Smooth muscle cell (in vitro differentiated cells): ENCODE measurements around the gene SPOCK2. TPM values are rescaled to one million over a fixed set of nuclear protein-coding genes. Genes with fewer than 3 reads are reported as not detected.

ENCODE experiments used
- DNase-seq: peaks from one replicate; lab custom pipeline; 2025; ENCODE audit not compliant: unreplicated experiment; lab: John Stamatoyannopoulos, UW
- H2AFZ ChIP-seq: fragments of 200-600 bp; sonication (generic); 2 replicates; pipeline ENCODE4 v1.6.0; 2016; ENCODE audit warnings: antibody characterized with exemption, low read depth, mild to moderate bottlenecking
- H3F3A ChIP-seq: fragments of 200-600 bp; sonication (generic); 2 replicates; pipeline ENCODE4 v1.6.0; 2017; ENCODE audit warnings: antibody characterized with exemption, low read depth
- H3K27ac ChIP-seq: fragments of 200-600 bp; sonication (generic); 2 replicates; pipeline ENCODE4 v1.5.1; 2016; ENCODE audit warnings: low read depth, mild to moderate bottlenecking
- H3K27me3 ChIP-seq: fragments of 200-600 bp; sonication (generic); 2 replicates; pipeline ENCODE4 v1.6.1; 2016; ENCODE audit warnings: low read depth, mild to moderate bottlenecking
- H3K36me3 ChIP-seq: fragments of 200-600 bp; sonication (generic); 2 replicates; pipeline ENCODE4 v1.5.1; 2016; ENCODE audit warnings: low read depth
- H3K4me1 ChIP-seq: fragments of 200-600 bp; sonication (generic); 2 replicates; pipeline ENCODE4 v1.5.1; 2016; ENCODE audit warnings: low read depth
- H3K4me2 ChIP-seq: fragments of 200-600 bp; sonication (generic); 2 replicates; pipeline ENCODE4 v1.6.0; 2016; ENCODE audit warnings: mild to moderate bottlenecking
- H3K4me3 ChIP-seq: fragments of 200-600 bp; sonication (generic); 2 replicates; pipeline ENCODE4 v1.5.1; 2016; ENCODE audit warnings: mild to moderate bottlenecking
- H3K79me2 ChIP-seq: fragments of 200-600 bp; sonication (generic); 2 replicates; pipeline ENCODE4 v1.6.0; 2016; ENCODE audit warnings: low read depth, mild to moderate bottlenecking
- H3K9ac ChIP-seq: fragments of 200-600 bp; sonication (generic); 2 replicates; pipeline ENCODE4 v1.6.0; 2016; ENCODE audit warnings: low read depth
- H3K9me3 ChIP-seq: fragments of 200-600 bp; sonication (generic); replicated peaks from 2 replicates; pipeline ENCODE4 v1.5.1; 2016; ENCODE audit warnings: low read depth
- H4K20me1 ChIP-seq: fragments of 200-600 bp; sonication (generic); 2 replicates; pipeline ENCODE4 v1.6.0; 2016; ENCODE audit warnings: low read depth
- CTCF ChIP-seq: fragments of 200-600 bp; sonication (generic); IDR thresholded peaks from 2 replicates; pipeline ENCODE4 v1.5.1; 2017; ENCODE audit warnings: borderline replicate concordance, mild to moderate bottlenecking, antibody characterized with exemption; ENCODE audit not compliant: insufficient read depth, poor library complexity, severe bottlenecking
- WGBS: methylation state at CpG from one replicate; pipeline ENCODE4 v1.1.7; 2016; ENCODE audit warnings: low lambda C conversion rate; 5-methylcytosine and 5-hydroxymethylcytosine counted together
- polyA plus RNA-seq: library from polyadenylated mRNA; unstranded; fragments of >200 nt; fragmentation: Nextera tagmentation; extraction: Ambion mirVana; gene quantifications from 2 replicates; pipeline ENCODE4 v1.2.1, GENCODE V29; 2016
- total RNA-seq: library from RNA; depleted of rRNA; stranded (reverse); fragments of >200 nt; gene quantifications from 2 replicates; pipeline ENCODE4 v1.2.3, GENCODE V29; 2014

SPOCK2 gene
- total and polyA plus RNA-seq, 2 experiments from 2014 or later, result 1.1 TPM; not detected in 1

- Histone ChIP-seq H3K4me2 (peak overlapping the region; percentile 84), H4K20me1 (no peaks in the 10 kb centered on the region), H3K9ac (no peak overlapping the region), H3K79me2 (no peaks in the 10 kb centered on the region), H3K4me1 (peaks cover 23% of the 10 kb centered on the region), H3K27ac (no peak overlapping the region), H3K36me3 (no peaks in the 10 kb centered on the region), H3K9me3 (no peaks in the 10 kb centered on the region), H2AFZ (no peak overlapping the region), H3F3A (no peaks in the 10 kb centered on the region), H3K4me3 (peak overlapping the region; percentile 43), H3K27me3 (peaks cover 67% of the 10 kb centered on the region)
- WGBS, result 27% methylated on average over 33 of the region's 61 CpGs
- no peak for TF ChIP-seq CTCF
- no peak for DNase-seq
Measured at GRCh38 chr10:72086466-72087391, 1.6 kb downstream of the SPOCK2 start.

- Histone ChIP-seq H3K4me1 (peaks cover 23% of the 10 kb centered on the region), H3K27ac (no peak overlapping the region), H3K9ac (no peak overlapping the region), H3K27me3 (peaks cover 67% of the 10 kb centered on the region), H3F3A (no peaks in the 10 kb centered on the region), H3K36me3 (no peaks in the 10 kb centered on the region), H2AFZ (no peak overlapping the region), H4K20me1 (no peaks in the 10 kb centered on the region), H3K4me2 (no peak overlapping the region), H3K79me2 (no peaks in the 10 kb centered on the region), H3K9me3 (no peaks in the 10 kb centered on the region), H3K4me3 (no peak overlapping the region)
- DNase-seq, result no peak
- WGBS, result 67% methylated on average over 1 of the region's 1 CpG
- no peak for TF ChIP-seq CTCF
Measured at GRCh38 chr10:72085864-72086465, 2.4 kb downstream of the SPOCK2 start.

GRCh38 chr10:72085166-72085565, 3.2 kb downstream of the SPOCK2 start:
- H3K27me3 ChIP-seq, result peaks cover 61% of the 10 kb centered on the region

More at GRCh38 chr10:72085166-72085565, 3.2 kb downstream of the SPOCK2 start:
- no peak overlapping the region for H2AFZ ChIP-seq
- H3K4me1 ChIP-seq, result peaks cover 23% of the 10 kb centered on the region
- TF ChIP-seq CTCF, result no peak
- no peak overlapping the region for H3K4me2 ChIP-seq
- H3K79me2 ChIP-seq, result no peaks in the 10 kb centered on the region
- WGBS, result 90% methylated on average over 6 of the region's 6 CpGs
- H4K20me1 ChIP-seq, result no peaks in the 10 kb centered on the region
- no peak overlapping the region for H3K4me3 ChIP-seq
- H3K36me3 ChIP-seq, result no peaks in the 10 kb centered on the region
- no peaks in the 10 kb centered on the region for H3F3A ChIP-seq
- no peak for DNase-seq
- H3K9me3 ChIP-seq, result no peaks in the 10 kb centered on the region
- no peak overlapping the region for H3K27ac ChIP-seq
- no peak overlapping the region for H3K9ac ChIP-seq
